Thymus (tissue), 11 donors: Measurements from ENCODE around the gene DGKD. TPM values are rescaled to one million over a fixed set of nuclear protein-coding genes. Genes with fewer than 3 reads are reported as not detected.

ENCODE experiments used
- DNase-seq, 9 donors: peaks; one replicate each; pipeline ENCODE4 v3.0.0-alpha.2; 2013; ENCODE audit warnings: low spot score in 9 of 9, low read depth in 6 of 9, missing footprints in 1 of 9
- H3K27ac ChIP-seq, 2 donors: one replicate each; pipeline ENCODE4 v1.5.1; 2013; ENCODE audit warnings: control low read depth in 1 of 2, low read depth in 1 of 2, low read length in 1 of 2, mild to moderate bottlenecking in 1 of 2, moderate library complexity in 1 of 2
- H3K27me3 ChIP-seq, 2 donors: one replicate each; pipeline ENCODE4 v1.5.1; 2013; ENCODE audit warnings: low read length in 1 of 2; ENCODE audit not compliant: control insufficient read depth in 2 of 2, insufficient read depth in 1 of 2
- H3K36me3 ChIP-seq, 2 donors: one replicate each; pipeline ENCODE4 v1.5.1; 2013; ENCODE audit warnings: low read length in 1 of 2, mild to moderate bottlenecking in 1 of 2, moderate library complexity in 1 of 2; ENCODE audit not compliant: control insufficient read depth in 2 of 2, insufficient read depth in 2 of 2
- H3K4me1 ChIP-seq, 2 donors: one replicate each; pipeline ENCODE4 v1.5.1; 2013; ENCODE audit warnings: low read length in 2 of 2; ENCODE audit not compliant: control insufficient read depth in 2 of 2, insufficient read depth in 2 of 2
- H3K4me3 ChIP-seq, 2 donors: one replicate each; pipeline ENCODE4 v1.5.1; 2013; ENCODE audit warnings: low read length in 2 of 2, control low read depth in 1 of 2, mild to moderate bottlenecking in 1 of 2
- H3K9me3 ChIP-seq, 2 donors: one replicate each; pipeline ENCODE4 v1.5.1; 2013; ENCODE audit warnings: low read length in 1 of 2, mild to moderate bottlenecking in 1 of 2; ENCODE audit not compliant: control insufficient read depth in 2 of 2, insufficient read depth in 1 of 2
- WGBS: extraction: QIAGEN DNeasy Blood & Tissue Kit; methylation state at CpG from one replicate; pipeline ENCODE4 v1.1.7; 2013; 5-methylcytosine and 5-hydroxymethylcytosine counted together
- polyA plus RNA-seq: library from polyadenylated mRNA; stranded (reverse); fragments of 200-250 nt; gene quantifications from one replicate; pipeline ENCODE4 v1.2.3, GENCODE V29; 2013
- total RNA-seq: library from RNA; stranded (reverse); fragments of 120-200 nt; gene quantifications from one replicate; pipeline ENCODE4 v1.2.4, GENCODE V29; 2013
- donor health status: healthy.

Gene DGKD
- total and polyA plus RNA-seq, 2 donors, result 8.0 to 23.5 TPM

DNA sequence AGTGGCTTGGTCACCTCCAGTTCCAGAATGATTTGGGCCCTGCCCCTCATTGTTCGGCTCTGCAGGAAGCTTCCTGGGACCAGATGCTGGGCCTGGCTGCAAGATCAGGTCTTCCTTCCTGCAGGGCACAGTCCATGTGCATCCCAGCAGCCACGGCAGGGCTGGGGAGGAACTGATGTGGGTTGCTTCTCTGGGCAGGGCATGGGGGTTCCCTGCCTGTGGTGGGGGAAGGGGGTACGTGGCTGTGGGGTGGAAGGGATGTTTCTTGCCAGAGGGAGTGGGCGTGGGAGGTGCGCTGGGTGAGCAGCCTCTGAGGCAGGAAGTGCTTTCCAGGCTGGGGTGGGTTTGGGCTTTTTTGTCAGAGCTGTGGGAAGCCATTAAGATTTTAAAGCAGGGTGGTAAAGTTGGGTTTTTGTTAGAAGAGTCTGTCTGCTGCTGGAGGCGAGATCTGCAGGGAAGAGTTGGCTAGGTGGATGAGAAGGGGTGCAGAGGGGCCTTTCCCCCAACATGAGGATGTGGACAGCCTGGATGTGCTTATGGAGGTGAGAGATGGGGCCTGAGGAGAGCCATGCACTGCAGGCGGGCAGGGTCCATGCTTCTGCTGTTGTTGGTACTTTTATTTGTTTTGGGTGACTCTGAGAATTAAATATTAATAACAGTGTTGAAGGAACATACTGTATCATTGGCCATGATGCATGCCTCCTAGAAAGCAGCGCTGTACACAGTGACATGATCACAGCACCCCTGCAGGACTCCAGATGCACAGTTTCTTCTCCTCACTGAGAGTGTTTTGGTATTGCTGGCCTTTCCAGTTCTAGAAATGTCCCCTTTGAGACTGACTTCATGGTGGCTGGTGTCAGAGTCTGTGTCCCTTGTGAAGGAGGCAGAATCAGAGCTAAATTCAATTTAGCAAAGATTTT, 45.3 kb downstream of the DGKD start:
- DNase-seq, result peak in 2 of 9 donors; percentile 63 to 72
- Histone ChIP-seq H3K4me3 (peak overlapping the region in 1 of 2 donors; percentile 10), H3K4me1 (peaks cover 17 to 23% of the 10 kb centered on the region in 2 donors), H3K36me3 (peaks cover 4 to 6% of the 10 kb centered on the region in 2 donors), H3K27me3 (no peaks in the 10 kb centered on the region), H3K9me3 (no peaks in the 10 kb centered on the region), H3K27ac (peak overlapping the region; percentile 62 to 65)
- WGBS, result 32% methylated on average over 8 of the region's 8 CpGs

DNA sequence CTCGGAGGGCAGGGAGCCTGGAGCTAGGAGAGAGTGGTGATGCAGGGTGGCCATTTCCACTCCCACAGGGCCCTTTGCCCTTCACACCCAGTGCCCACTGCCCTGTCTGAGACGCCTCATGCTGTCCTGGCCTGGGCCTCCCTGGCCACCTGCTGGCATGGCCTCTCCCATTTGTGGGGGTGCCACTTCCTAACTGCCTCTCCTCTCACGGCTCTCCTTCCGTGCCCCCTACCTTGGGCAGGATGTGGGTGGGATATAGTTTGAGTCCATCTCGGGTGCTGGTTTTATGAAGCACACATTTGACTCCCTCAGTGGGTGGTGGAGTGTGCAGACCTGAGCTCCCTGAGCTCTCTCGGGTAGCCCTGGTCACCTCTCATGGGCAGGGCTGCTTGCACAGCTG, 46.0 kb downstream of the DGKD start:
- DNase-seq, result peak in 1 of 9 donors; percentile 43
- no peaks in the 10 kb centered on the region for H3K27me3 ChIP-seq
- peak overlapping the region; percentile 20 to 32 for H3K27ac ChIP-seq
- peaks cover 19 to 23% of the 10 kb centered on the region in 2 donors for H3K4me1 ChIP-seq
- WGBS, result 47% methylated on average over 6 of the region's 6 CpGs
- no peaks in the 10 kb centered on the region for H3K9me3 ChIP-seq
- peaks cover 3 to 4% of the 10 kb centered on the region in 2 donors for H3K36me3 ChIP-seq
- H3K4me3 ChIP-seq, result peak overlapping the region in 1 of 2 donors; percentile 10

DNA sequence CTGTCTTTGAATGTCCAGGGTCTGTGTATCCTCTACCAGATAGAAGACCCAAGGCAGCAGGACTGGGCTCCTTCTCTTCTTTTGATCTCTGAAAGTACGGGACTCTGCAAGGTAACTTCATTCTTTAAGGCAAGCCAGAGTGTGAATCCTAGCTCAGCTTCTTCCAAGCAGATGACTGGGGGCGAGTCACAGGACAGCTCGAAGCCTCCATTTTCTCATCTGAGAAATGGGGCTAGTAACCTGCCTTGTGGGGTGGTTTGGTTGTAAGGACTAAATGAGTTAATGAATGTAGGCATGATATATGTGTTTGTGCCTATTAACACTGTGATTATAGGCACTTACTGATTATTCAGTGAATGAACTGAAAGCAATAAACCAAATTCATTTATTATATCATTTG, 46.7 kb downstream of the DGKD start:
- Histone ChIP-seq H3K27ac (peak overlapping the region in 1 of 2 donors; percentile 32), H3K36me3 (peaks cover 3 to 4% of the 10 kb centered on the region in 2 donors), H3K27me3 (no peaks in the 10 kb centered on the region), H3K9me3 (no peaks in the 10 kb centered on the region), H3K4me1 (peaks cover 19 to 23% of the 10 kb centered on the region in 2 donors), H3K4me3 (no peak overlapping the region)
- DNase-seq, result no peak
- 96% methylated on average over 3 of the region's 3 CpGs for WGBS

DNA sequence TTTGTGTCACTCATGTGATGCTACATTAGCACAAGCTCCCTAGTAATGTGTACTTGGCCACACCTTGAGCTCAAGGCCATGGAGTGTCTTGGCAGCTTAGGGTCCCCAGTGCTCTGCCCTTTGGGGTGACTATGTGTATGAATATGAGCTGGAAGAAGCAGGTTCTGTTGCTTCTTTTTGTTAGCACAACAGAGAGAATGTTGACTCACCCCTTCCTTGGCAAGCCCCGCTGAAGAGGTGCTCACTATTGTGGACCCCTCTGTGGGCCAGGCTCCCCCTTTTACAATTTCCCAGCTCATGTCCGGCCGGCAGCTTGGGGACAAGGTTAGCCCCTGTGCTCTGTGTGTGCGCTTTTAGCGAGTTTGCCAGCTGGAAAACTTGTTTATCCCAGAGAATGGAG, 48.1 kb downstream of the DGKD start:
- Histone ChIP-seq H3K9me3 (no peaks in the 10 kb centered on the region), H3K27me3 (no peaks in the 10 kb centered on the region), H3K4me1 (peaks cover 19 to 23% of the 10 kb centered on the region in 2 donors), H3K27ac (no peak overlapping the region), H3K4me3 (no peak overlapping the region), H3K36me3 (peaks cover 3 to 4% of the 10 kb centered on the region in 2 donors)
- 97% methylated on average over 5 of the region's 5 CpGs for WGBS
- no peak for DNase-seq

DNA sequence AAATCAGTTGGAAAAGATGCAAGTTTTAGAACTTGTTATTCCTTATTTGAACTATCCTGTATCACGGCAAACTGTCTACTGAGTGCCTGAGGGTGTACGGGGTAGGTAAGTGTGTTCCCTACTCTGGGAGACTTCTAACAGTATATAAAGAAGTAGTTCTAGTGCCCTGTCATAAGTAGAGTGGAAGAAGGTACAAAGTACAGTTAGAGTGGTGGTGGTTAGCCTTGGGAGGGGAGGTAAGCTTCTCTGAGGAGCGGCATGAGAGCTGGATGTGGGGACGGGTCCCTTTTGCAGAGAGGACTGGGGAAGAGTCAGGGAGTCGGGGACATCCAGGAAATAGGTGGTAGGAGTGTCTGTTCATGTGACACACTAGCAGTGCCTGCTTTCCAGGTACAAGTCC, 48.5 kb downstream of the DGKD start:
- Histone ChIP-seq H3K36me3 (peaks cover 3 to 4% of the 10 kb centered on the region in 2 donors), H3K4me3 (no peak overlapping the region), H3K9me3 (no peaks in the 10 kb centered on the region), H3K27me3 (no peaks in the 10 kb centered on the region), H3K27ac (no peak overlapping the region), H3K4me1 (peaks cover 19 to 23% of the 10 kb centered on the region in 2 donors)
- WGBS, result 96% methylated on average over 5 of the region's 5 CpGs
- no peak for DNase-seq

DNA sequence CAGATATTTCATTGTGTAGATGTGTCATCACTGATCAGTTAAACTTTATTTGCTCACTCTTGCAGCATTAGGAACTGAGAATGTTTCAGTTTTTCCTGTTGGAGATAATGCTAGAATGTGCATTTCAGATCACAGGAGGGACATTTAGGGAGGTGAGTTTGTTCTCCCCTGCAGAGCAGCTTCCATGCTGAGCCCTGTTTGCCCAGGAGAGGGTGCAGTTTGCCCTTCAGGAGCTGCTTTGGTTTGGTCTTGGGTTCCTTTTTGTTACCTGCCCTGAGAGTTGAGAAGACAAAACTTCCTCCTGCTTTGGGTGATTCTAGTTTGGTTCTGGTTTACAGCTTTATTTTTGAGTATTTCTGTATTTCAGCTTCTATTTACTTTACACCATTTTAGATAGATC, 49.9 kb downstream of the DGKD start:
- Histone ChIP-seq H3K27me3 (no peaks in the 10 kb centered on the region), H3K4me3 (no peak overlapping the region), H3K36me3 (peaks cover 1 to 4% of the 10 kb centered on the region in 2 donors), H3K4me1 (peaks cover 24 to 32% of the 10 kb centered on the region in 2 donors), H3K27ac (no peak overlapping the region), H3K9me3 (no peaks in the 10 kb centered on the region)
- peak in 3 of 9 donors; percentile 54 to 84 (median 71) for DNase-seq

DNA sequence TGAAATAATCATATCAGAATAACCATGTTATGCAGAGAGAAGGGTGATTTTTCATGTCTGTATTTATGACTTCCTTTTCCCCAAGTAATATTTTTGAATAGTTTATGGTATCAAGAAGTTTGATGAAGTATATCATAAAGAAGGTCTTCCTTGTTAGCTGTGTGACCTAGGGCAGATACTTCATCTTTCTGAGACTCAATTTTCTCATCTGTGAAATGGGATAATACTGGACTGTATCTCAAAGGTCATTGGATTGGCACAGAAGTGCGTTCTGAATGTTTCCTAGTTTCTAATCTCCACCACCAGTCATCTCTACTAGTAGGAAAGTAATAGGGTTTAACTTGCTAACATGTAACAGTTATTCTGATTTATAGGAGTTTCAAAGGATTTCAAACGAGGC, 52.6 kb downstream of the DGKD start:
- Histone ChIP-seq H3K4me1 (peaks cover 22 to 25% of the 10 kb centered on the region in 2 donors), H3K36me3 (peaks cover 0 to 4% of the 10 kb centered on the region in 2 donors), H3K27me3 (no peaks in the 10 kb centered on the region), H3K4me3 (no peak overlapping the region), H3K27ac (no peak overlapping the region), H3K9me3 (no peaks in the 10 kb centered on the region)
- 97% methylated on average over 2 of the region's 2 CpGs for WGBS
- DNase-seq, result no peak

DNA sequence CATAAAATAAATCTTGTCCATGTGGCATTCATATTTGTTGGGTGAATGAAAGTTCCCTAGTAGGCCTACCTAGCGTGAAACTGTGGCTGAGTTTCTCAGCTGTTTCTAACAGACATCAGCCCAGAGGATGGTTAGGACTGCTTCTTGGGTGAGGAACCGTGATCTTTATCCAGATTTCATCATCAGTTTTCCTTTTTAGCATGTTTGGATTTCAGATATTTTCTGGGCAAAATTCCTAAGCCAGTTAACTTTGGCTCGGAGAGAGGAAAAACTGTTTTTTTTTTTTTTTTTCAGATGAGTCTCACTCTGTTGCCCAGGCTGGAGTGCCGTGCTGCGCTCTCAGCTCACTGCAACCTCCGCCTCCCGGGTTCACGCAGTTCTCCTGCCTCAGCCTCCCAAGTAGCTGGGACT, 53.5 kb downstream of the DGKD start:
- H3K4me1 ChIP-seq, result peaks cover 22 to 23% of the 10 kb centered on the region in 2 donors
- H3K36me3 ChIP-seq, result no peaks in the 10 kb centered on the region
- H3K4me3 ChIP-seq, result no peak overlapping the region
- no peaks in the 10 kb centered on the region for H3K9me3 ChIP-seq
- DNase-seq, result no peak
- no peak overlapping the region for H3K27ac ChIP-seq
- H3K27me3 ChIP-seq, result no peaks in the 10 kb centered on the region
- 97% methylated on average over 8 of the region's 8 CpGs for WGBS
